ENCODE results near the gene TGOLN2.
"Not testable (repeated sequence)": the region's sequence is repeated elsewhere in the genome, so short reads cannot be mapped to it uniquely, and the experiment has no call there.

TGOLN2 gene

GRCh38 chr2:85367180-85367579 is 39.4 kb upstream of the TGOLN2 start:
- in situ Hi-C loops (cut with HindIII; ENCODE audit: low sequenced_read_pairs) = no loop called here
- H3K4me3 ChIP-seq (ENCODE audit: low read depth, low read length) = no peak overlapping the region
- no peak for DNase-seq (ENCODE audit: low read depth)
- no peak for TF ChIP-seq CTCF (IDR thresholded peaks at IDR 0.05; ENCODE audit: low read depth, low read length, missing control alignments)

DNA sequence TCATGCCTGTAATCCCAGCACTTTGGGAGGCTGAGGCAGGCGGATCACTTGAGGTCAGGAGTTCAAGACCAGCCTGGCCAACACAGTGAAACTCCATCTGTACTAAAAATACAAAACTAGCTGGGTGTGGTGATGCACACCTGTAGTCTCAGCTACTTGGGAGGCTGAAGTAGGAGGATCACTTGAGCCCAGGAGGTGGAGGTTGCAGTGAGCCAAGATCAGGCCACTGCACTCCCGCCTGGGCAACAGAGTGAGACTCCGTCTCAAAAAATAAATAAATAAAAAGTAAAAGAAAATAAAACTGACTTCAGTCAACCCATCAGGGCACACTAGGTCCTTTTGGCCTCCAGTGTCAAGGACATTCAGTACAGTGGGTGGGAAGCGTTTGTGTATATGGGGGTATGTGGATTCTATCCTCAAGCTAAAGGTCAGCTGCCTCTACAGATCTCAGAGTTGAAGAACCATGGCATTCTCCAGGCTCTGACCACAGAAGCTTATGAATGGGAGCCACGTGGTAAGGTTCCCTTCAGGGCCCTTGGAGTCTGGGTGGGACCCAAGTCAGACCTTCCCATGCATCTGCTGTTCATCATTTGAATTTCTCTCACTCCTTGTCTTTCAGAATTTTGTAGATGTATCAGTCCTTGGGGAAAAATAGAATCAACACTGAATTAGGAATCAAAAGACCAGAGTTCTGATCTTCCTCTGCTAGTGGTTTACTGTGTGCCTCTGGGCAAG is 35.0 kb upstream of the TGOLN2 start:
- in situ Hi-C loops (cut with HindIII; ENCODE audit: low sequenced_read_pairs); DNase-seq (ENCODE audit: low read depth); H3K4me3 ChIP-seq (ENCODE audit: low read depth, low read length): not testable (repeated sequence)

DNA sequence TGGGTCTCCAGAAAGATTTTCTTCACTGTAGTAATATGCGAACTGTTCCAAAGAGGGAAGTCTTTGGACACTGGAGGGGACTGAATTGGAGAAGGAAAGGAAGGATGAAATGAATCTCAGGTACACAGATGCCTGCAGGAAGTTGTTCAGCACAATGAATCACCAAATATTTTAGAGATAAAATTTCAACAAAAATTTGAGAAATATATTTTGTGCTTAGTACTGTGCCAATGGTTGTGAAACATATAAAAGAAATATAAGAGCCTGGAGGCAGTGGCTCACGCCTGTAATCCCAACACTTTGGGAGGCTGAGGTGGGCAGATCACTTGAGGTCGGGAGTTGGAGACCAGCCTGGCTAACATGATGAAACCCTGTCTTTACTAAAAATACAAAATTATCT is 29.9 kb upstream of the TGOLN2 start:
- in situ Hi-C loops (cut with HindIII; ENCODE audit: low sequenced_read_pairs) = no loop called here
- H3K4me3 ChIP-seq (ENCODE audit: low read depth, low read length) = no peak overlapping the region
- no peak for DNase-seq (ENCODE audit: low read depth)
- no peak for TF ChIP-seq CTCF (IDR thresholded peaks at IDR 0.05; ENCODE audit: low read depth, low read length, missing control alignments)

GRCh38 chr2:85356186-85356585 is 28.4 kb upstream of the TGOLN2 start:
- TF ChIP-seq CTCF (IDR thresholded peaks at IDR 0.05; ENCODE audit: low read depth, low read length, missing control alignments) = no peak
- in situ Hi-C loops (cut with HindIII; ENCODE audit: low sequenced_read_pairs) = no loop called here
- no peak for DNase-seq (ENCODE audit: low read depth)
- H3K4me3 ChIP-seq (ENCODE audit: low read depth, low read length) = no peak overlapping the region

- peak overlapping the region; percentile 76 for H3K4me3 ChIP-seq (ENCODE audit: low read depth, low read length)
- in situ Hi-C loops (cut with HindIII; ENCODE audit: low sequenced_read_pairs) = no loop called here
- no peak for DNase-seq (ENCODE audit: low read depth)
- TF ChIP-seq CTCF (IDR thresholded peaks at IDR 0.05; ENCODE audit: low read depth, low read length, missing control alignments) = no peak
Observed at GRCh38 chr2:85355521-85355920, 27.7 kb upstream of the TGOLN2 start.

GRCh38 chr2:85355073-85355410 is 27.3 kb upstream of the TGOLN2 start:
- peak overlapping the region; percentile 76 for H3K4me3 ChIP-seq (ENCODE audit: low read depth, low read length)
- DNase-seq (ENCODE audit: low read depth) = no peak
- TF ChIP-seq CTCF (IDR thresholded peaks at IDR 0.05; ENCODE audit: low read depth, low read length, missing control alignments) = no peak
- in situ Hi-C loops (cut with HindIII; ENCODE audit: low sequenced_read_pairs) = no loop called here

DNA sequence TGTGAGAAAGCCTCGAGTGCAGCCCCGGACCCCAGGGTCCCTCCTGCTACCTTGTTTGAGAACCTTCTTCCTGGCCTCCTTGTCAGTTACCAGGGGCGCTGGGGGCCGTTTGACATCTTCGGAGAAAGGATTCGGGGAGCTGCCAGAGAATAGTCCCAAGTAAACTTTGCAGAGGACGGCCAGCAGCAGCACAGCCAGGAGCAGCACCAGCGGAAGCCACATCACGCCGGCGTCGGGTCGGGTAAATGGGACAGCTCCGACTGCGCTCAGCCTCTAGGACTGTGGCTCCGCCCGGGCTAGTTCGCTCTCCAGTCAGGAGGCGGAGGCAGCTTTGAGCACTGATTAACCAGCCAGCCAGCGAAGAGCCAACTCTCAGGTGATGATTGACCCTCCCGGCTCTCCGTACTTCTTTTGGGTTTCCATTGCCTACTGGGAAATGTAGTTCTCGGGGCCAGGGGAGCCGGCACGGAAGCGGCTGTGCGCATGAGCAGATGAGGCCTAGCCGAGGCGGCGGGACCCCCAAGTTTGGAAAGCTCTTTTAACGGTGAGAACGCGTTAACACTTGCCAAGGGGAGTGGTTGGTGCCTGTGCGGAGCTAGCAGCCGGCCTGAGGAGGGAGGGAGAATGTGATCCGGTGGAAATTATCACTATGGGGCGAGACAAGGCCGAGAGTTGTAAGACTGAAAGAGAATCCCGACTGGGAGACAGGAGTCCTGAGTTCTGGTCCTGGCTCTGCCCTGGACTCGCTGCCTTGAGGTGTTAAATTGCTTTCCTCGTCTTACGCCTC is 26.7 kb upstream of the TGOLN2 start, which contains the start of the genes ELMOD3 and RETSAT:
Gene ELMOD3 (plus strand): TSS at position 484 of the 787 bp plus-strand sequence. CDS start 2,430 bp downstream, outside the sequence.
Gene RETSAT (minus strand): TSS at position 243 of the 787 bp plus-strand sequence. CDS start 21 bp downstream, at position 222.
- TF ChIP-seq CTCF (IDR thresholded peaks at IDR 0.05; ENCODE audit: low read depth, low read length, missing control alignments) = no peak
- in situ Hi-C loops (cut with HindIII; ENCODE audit: low sequenced_read_pairs) = no loop called here
- peak; percentile 99 for DNase-seq (ENCODE audit: low read depth)
- H3K4me3 ChIP-seq (ENCODE audit: low read depth, low read length) = peak within 1 kb of the TSS; percentile 76

Data from astrocyte of the cerebellum (primary cell).